HEK293 (cell line): ENCODE results near the gene RPL27.
A peak's percentile ranks its signal among the peaks of the same experiment; 100 is the strongest.
"Not testable (repeated sequence)": the region's sequence is repeated elsewhere in the genome, so short reads cannot be mapped to it uniquely, and the experiment has no call there.

Experiments used
- CTCF ChIA-PET: fragments of 350-600 bp; formaldehyde crosslinking; extraction: SDS; loops from one replicate; lab custom pipeline; 2021; ENCODE audit warnings: antibody characterized with exemption; lab: Yijun Ruan, JAX
- POLR2A ChIA-PET: fragments of 300-600 bp; formaldehyde crosslinking; extraction: SDS; loops from one replicate; lab custom pipeline; 2020; ENCODE audit warnings: antibody characterized with exemption, inconsistent platforms; lab: Yijun Ruan, JAX
- H3K27ac ChIP-seq: fragments of 200-500 bp; sonication (Bioruptor generic); 2 replicates; pipeline ENCODE4 v1.5.1; 2014; ENCODE audit warnings: low read depth, low read length, control low read depth, inconsistent platforms; ENCODE audit errors: extremely low read depth
- H3K36me3 ChIP-seq, 2 experiments: fragments of 200-500 bp in 1 of 2; sonication (Bioruptor generic) in 1 of 2; 1 replicate in 1 of 2; 2 replicates in 1 of 2; pipeline ENCODE4 v1.5.1; 2014 to 2017; ENCODE audit warnings: inconsistent platforms in 2 of 2, low read length in 2 of 2; ENCODE audit not compliant: control insufficient read depth in 2 of 2, insufficient read depth in 1 of 2
- H3K4me1 ChIP-seq: fragments of 200-500 bp; sonication (Bioruptor generic); 2 replicates; pipeline ENCODE4 v1.5.1; 2014; ENCODE audit warnings: mild to moderate bottlenecking, low read length, inconsistent platforms; ENCODE audit not compliant: control insufficient read depth, insufficient read depth
- H3K4me3 ChIP-seq: 2 replicates; pipeline ENCODE4 v1.5.1; 2011; ENCODE audit warnings: low read depth, mild to moderate bottlenecking, control low read depth, low read length, moderate library complexity
- H3K9me3 ChIP-seq: fragments of 200-500 bp; sonication (Bioruptor generic); 2 replicates; pipeline ENCODE4 v1.5.1; 2014; ENCODE audit warnings: low read depth, low read length, inconsistent platforms; ENCODE audit not compliant: control insufficient read depth, insufficient read depth
- GLI2 ChIP-seq: fragments of 450-650 bp; formaldehyde crosslinking; IDR thresholded peaks from 2 replicates; pipeline ENCODE4; 2017; ENCODE audit warnings: missing biosample characterization, missing genetic modification characterization, low read depth, borderline replicate concordance
- KLF1 ChIP-seq: fragments of 450-650 bp; formaldehyde crosslinking; IDR thresholded peaks from 2 replicates; pipeline ENCODE4 v1.5.1; 2016; ENCODE audit warnings: missing biosample characterization, missing genetic modification characterization
- KLF7 ChIP-seq: fragments of 450-650 bp; formaldehyde crosslinking; IDR thresholded peaks from 2 replicates; pipeline ENCODE4 v1.5.1; 2016; ENCODE audit warnings: missing biosample characterization, missing genetic modification characterization, borderline replicate concordance
- MYNN ChIP-seq: fragments of 450-650 bp; formaldehyde crosslinking; IDR thresholded peaks from 2 replicates; pipeline ENCODE4 v1.5.1; 2016; ENCODE audit warnings: missing biosample characterization, missing genetic modification characterization, borderline replicate concordance
- SALL2 ChIP-seq: fragments of 450-650 bp; formaldehyde crosslinking; IDR thresholded peaks from 2 replicates; pipeline ENCODE4 v1.5.0; 2017; ENCODE audit warnings: missing biosample characterization, mild to moderate bottlenecking, missing genetic modification characterization, borderline replicate concordance
- SP2 ChIP-seq: fragments of 450-650 bp; formaldehyde crosslinking; IDR thresholded peaks from 2 replicates; pipeline ENCODE4 v1.5.1; 2016; ENCODE audit warnings: missing biosample characterization, missing genetic modification characterization
- ZBTB17 ChIP-seq: fragments of 450-650 bp; formaldehyde crosslinking; IDR thresholded peaks from 2 replicates; pipeline ENCODE4 v1.5.1; 2016; ENCODE audit warnings: missing biosample characterization, missing genetic modification characterization
- ZBTB48 ChIP-seq: fragments of 450-650 bp; formaldehyde crosslinking; IDR thresholded peaks from 2 replicates; pipeline ENCODE4 v1.5.1; 2016; ENCODE audit warnings: missing biosample characterization, missing genetic modification characterization
- ZBTB8A ChIP-seq: fragments of 450-650 bp; formaldehyde crosslinking; IDR thresholded peaks from 2 replicates; pipeline ENCODE4 v1.5.1; 2016; ENCODE audit warnings: missing biosample characterization, missing genetic modification characterization
- ZFP3 ChIP-seq: fragments of 450-650 bp; formaldehyde crosslinking; IDR thresholded peaks from 2 replicates; pipeline ENCODE4 v1.5.1; 2016; ENCODE audit warnings: low read depth, missing biosample characterization, missing genetic modification characterization
- ZFP41 ChIP-seq: fragments of 450-650 bp; formaldehyde crosslinking; IDR thresholded peaks from 2 replicates; pipeline ENCODE4 v1.5.1; 2016; ENCODE audit warnings: missing biosample characterization, missing genetic modification characterization, borderline replicate concordance
- ZFP69B ChIP-seq: fragments of 450-650 bp; formaldehyde crosslinking; IDR thresholded peaks from 2 replicates; pipeline ENCODE4 v1.5.1; 2016; ENCODE audit warnings: missing biosample characterization, missing genetic modification characterization
- ZNF10 ChIP-seq: fragments of 450-650 bp; formaldehyde crosslinking; IDR thresholded peaks from 2 replicates; pipeline ENCODE4 v1.5.1; 2017; ENCODE audit warnings: missing biosample characterization, missing genetic modification characterization
- ZNF155 ChIP-seq: fragments of 450-650 bp; formaldehyde crosslinking; IDR thresholded peaks from 2 replicates; pipeline ENCODE4 v1.5.1; 2016; ENCODE audit warnings: missing biosample characterization, missing genetic modification characterization
- ZNF169 ChIP-seq: fragments of 450-650 bp; formaldehyde crosslinking; IDR thresholded peaks from 2 replicates; pipeline ENCODE4 v1.5.1; 2016; ENCODE audit warnings: missing biosample characterization, missing genetic modification characterization
- ZNF19 ChIP-seq: fragments of 450-650 bp; formaldehyde crosslinking; IDR thresholded peaks from 2 replicates; pipeline ENCODE4; 2016; ENCODE audit warnings: missing biosample characterization, missing genetic modification characterization, low read depth
- ZNF341 ChIP-seq: fragments of 450-650 bp; formaldehyde crosslinking; IDR thresholded peaks from 2 replicates; pipeline ENCODE4; 2016; ENCODE audit warnings: low read depth, missing biosample characterization, missing genetic modification characterization
- ZNF558 ChIP-seq: fragments of 450-650 bp; formaldehyde crosslinking; IDR thresholded peaks from 2 replicates; pipeline ENCODE4 v1.5.1; 2016; ENCODE audit warnings: missing biosample characterization, missing genetic modification characterization
- ZNF560 ChIP-seq: fragments of 450-650 bp; formaldehyde crosslinking; IDR thresholded peaks from 2 replicates; pipeline ENCODE4 v1.5.1; 2017; ENCODE audit warnings: missing biosample characterization, missing genetic modification characterization, borderline replicate concordance
- ZNF580 ChIP-seq: fragments of 450-650 bp; formaldehyde crosslinking; IDR thresholded peaks from 2 replicates; pipeline ENCODE4 v1.5.1; 2016; ENCODE audit warnings: missing biosample characterization, missing genetic modification characterization
- ZNF645 ChIP-seq: fragments of 450-650 bp; formaldehyde crosslinking; IDR thresholded peaks from 2 replicates; pipeline ENCODE4; 2016; ENCODE audit warnings: missing biosample characterization, missing genetic modification characterization
- ZNF704 ChIP-seq: fragments of 450-650 bp; formaldehyde crosslinking; IDR thresholded peaks from 2 replicates; pipeline ENCODE4 v1.5.1; 2016; ENCODE audit warnings: missing biosample characterization, missing genetic modification characterization
- TF ChIP-seq, protein P1 (sequence below): fragments of 450-650 bp; formaldehyde crosslinking; IDR thresholded peaks from 2 replicates; pipeline ENCODE4 v1.5.1; 2017; ENCODE audit warnings: missing biosample characterization, missing genetic modification characterization

RPL27 gene

DNA sequence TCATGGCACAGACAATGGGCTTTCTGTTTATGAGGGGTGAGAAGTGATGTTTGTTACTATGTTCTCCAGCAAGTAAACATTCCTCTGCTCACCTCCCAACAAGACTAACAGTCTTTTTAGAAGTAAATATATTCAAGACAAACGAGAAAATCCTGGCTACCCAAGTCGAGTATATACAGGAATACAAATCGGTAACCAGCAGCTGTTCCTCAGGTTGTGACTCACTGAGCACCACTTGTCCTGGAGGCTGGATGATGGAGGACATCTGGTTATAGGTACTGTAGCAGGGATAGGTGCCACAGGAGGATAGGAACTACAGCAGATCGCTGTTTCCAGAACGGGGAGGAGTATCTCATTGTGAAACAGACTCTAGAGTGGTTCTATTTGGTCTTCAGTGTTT is 5.3 kb upstream of the RPL27 start:
- POLR2A ChIA-PET, result interaction anchor here (0.6 kb wide), 2 partner anchors 29 to 34 kb away, joined by 4 to 6 read pairs; no protein-coding TSS in a partner anchor
- Histone ChIP-seq H3K4me3 (no peak overlapping the region), H3K36me3 (peaks cover 45 to 61% of the 10 kb centered on the region in 2 experiments)
- no peak for TF ChIP-seq SP2 (tag by site-specific recombination)
- TF ChIP-seq ZNF341 (tag by site-specific recombination), result no peak
- TF ChIP-seq ZNF155 (tag by site-specific recombination), result no peak
- no peak for TF ChIP-seq ZBTB48 (tag by site-specific recombination)
- no peak for TF ChIP-seq MYNN (tag by site-specific recombination)
- no peak for TF ChIP-seq ZFP41 (tag by site-specific recombination)
- no peak for TF ChIP-seq ZFP69B (tag by site-specific recombination)
- TF ChIP-seq ZNF580, result no peak
- TF ChIP-seq ZNF19 (tag by site-specific recombination), result no peak
- TF ChIP-seq SALL2 (tag by site-specific recombination), result no peak
- TF ChIP-seq ZNF704 (tag by site-specific recombination), result no peak
- no peak for TF ChIP-seq ZNF10
- TF ChIP-seq, all 188 proteins: peak for 0
- H3K9me3 ChIP-seq, result no peaks in the 10 kb centered on the region
- CTCF ChIA-PET, result no interaction called here
- H3K27ac ChIP-seq, result no peak overlapping the region
- H3K4me1 ChIP-seq, result peaks cover 5% of the 10 kb centered on the region

GRCh38 chr17:42993913-42994312 is 4.3 kb upstream of the RPL27 start:
- H3K4me1 ChIP-seq, H3K27ac ChIP-seq, H3K4me3 ChIP-seq, CTCF ChIA-PET, H3K9me3 ChIP-seq: not testable (repeated sequence)
- POLR2A ChIA-PET, result interaction anchor here (0.6 kb wide), 1 partner anchor 212 kb away, joined by 4 read pairs; no protein-coding TSS in a partner anchor
- TF ChIP-seq KLF1 (tag by site-specific recombination), result peak; percentile 93
- H3K36me3 ChIP-seq, result peaks cover 35 to 55% of the 10 kb centered on the region in 2 experiments

DNA sequence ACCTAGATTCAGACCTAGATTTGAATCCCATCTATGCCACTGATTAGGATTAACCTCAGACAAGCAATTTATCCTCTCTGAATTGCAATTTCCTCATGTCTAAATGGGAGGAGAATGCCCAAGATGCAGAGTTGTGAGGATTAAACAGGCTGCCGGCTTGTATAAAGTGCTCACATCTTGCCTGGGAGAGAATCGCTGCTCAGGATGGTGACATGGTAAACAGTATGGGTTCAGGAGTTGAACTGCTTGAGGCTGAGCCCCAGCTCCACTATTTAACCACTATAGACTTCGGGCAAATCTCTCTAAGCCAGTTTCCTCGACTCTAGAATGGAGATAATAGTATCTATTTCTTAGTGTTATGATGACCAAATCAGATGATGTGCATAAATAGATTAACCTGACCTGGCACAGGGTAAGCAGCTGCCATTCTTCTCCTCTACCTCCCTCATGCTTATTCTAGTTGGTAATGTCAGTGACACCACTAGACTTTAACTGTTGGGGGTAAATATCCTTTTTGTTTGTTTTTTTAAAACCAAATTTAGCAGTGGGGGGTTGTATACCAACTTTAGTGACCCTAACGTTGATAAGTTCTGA is 732 bp upstream of the RPL27 start:
- peaks cover 12% of the 10 kb centered on the region for H3K4me1 ChIP-seq
- ChIA-PET CTCF (interaction anchor here (0.5 to 2.5 kb wide), 32 partner anchors 9 to 573 kb away, joined by 3 to 18 read pairs (median 4); partner anchors contain the start of genes AARSD1, AOC2, ARL4D and IFI35), POLR2A (interaction anchor here (0.6 to 3.4 kb wide), 56 partner anchors 10 to 1186 kb away, joined by 3 to 36 read pairs (median 6); partner anchors contain the start of genes AARSD1, AOC2, AOC3 and ARL4D)
- peak; percentile 85 for TF ChIP-seq ZBTB17 (tag by site-specific recombination)
- peak; percentile 87 for TF ChIP-seq ZNF10
- TF ChIP-seq GLI2 (tag by site-specific recombination), result no peak
- no peak for TF ChIP-seq ZFP3
- H3K9me3 ChIP-seq, result no peaks in the 10 kb centered on the region
- peaks cover 43 to 55% of the 10 kb centered on the region in 2 experiments for H3K36me3 ChIP-seq
- peak overlapping the region; percentile 13 for H3K4me3 ChIP-seq
- peak overlapping the region; percentile 51 for H3K27ac ChIP-seq

DNA sequence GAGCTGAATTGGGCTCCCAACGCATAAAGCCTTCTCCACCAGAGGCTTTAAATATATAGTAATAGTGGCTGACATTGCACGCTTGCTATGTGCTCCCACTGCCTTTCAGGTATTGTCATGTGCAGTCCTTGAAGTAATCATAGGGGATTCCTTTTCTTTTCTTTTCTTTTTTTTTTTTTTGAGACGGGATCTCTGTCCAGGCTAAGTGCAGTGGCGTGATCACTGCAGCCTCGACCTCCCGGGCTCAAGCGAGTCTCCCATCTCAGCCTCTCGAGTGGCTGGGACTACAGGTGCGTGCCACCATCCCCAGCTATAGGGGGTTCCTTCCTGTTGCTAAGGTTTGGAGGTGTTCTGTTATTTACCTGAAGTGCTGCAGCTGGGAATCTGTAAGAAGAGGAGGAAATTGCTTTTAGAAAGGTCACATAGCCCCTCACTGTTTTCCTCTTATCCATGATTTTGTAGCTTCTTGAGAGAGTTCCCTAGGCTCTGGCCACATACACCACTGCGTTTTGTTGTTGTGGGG is 845 bp downstream of the RPL27 start:
- Histone ChIP-seq H3K4me3 (peak overlapping the region; percentile 64), H3K9me3 (no peaks in the 10 kb centered on the region), H3K36me3 (peaks cover 36 to 59% of the 10 kb centered on the region in 2 experiments), H3K4me1 (peaks cover 12% of the 10 kb centered on the region), H3K27ac (peak overlapping the region; percentile 99)
- CTCF ChIA-PET, result interaction anchor here (0.6 to 2.5 kb wide), 11 partner anchors 11 to 485 kb away, joined by 3 to 14 read pairs (median 4); partner anchors contain the start of genes AARSD1, AOC2, DHX8 and PSMC3IP
- POLR2A ChIA-PET, result interaction anchor here (0.6 to 3.4 kb wide), 21 partner anchors 8 to 487 kb away, joined by 5 to 36 read pairs (median 14); partner anchors contain the start of genes AARSD1, AOC2, BECN1 and DHX8
- TF ChIP-seq ZNF558 (tag by site-specific recombination) (no peak), ZBTB48 (tag by site-specific recombination) (no peak), ZBTB8A (tag by site-specific recombination) (no peak), KLF7 (tag by site-specific recombination) (no peak), ZNF169 (no peak), ZNF645 (tag by site-specific recombination) (no peak), ZNF560 (tag by site-specific recombination) (no peak)
- TF ChIP-seq, protein P1, sequence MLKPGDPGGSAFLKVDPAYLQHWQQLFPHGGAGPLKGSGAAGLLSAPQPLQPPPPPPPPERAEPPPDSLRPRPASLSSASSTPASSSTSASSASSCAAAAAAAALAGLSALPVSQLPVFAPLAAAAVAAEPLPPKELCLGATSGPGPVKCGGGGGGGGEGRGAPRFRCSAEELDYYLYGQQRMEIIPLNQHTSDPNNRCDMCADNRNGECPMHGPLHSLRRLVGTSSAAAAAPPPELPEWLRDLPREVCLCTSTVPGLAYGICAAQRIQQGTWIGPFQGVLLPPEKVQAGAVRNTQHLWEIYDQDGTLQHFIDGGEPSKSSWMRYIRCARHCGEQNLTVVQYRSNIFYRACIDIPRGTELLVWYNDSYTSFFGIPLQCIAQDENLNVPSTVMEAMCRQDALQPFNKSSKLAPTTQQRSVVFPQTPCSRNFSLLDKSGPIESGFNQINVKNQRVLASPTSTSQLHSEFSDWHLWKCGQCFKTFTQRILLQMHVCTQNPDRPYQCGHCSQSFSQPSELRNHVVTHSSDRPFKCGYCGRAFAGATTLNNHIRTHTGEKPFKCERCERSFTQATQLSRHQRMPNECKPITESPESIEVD (tag by site-specific recombination), result no peak
